Progenitor cell of endocrine pancreas (in vitro differentiated cells): ENCODE measurements around the gene LCE3C. TPM values are rescaled to one million over a fixed set of nuclear protein-coding genes. Genes with fewer than 3 reads are reported as not detected.

Source experiments
- DNase-seq: peaks from one replicate; pipeline ENCODE4 v3.0.0; 2021; ENCODE audit warnings: low spot score; ENCODE audit not compliant: unreplicated experiment
- H3K27ac Mint-ChIP-seq: 2 replicates; pipeline ENCODE4 v1.8.0; 2021; ENCODE audit warnings: mild to moderate bottlenecking, moderate library complexity, mixed read lengths
- H3K27me3 Mint-ChIP-seq: 2 replicates; pipeline ENCODE4 v1.8.0; 2021; ENCODE audit warnings: mixed read lengths
- H3K36me3 Mint-ChIP-seq: 2 replicates; pipeline ENCODE4 v1.8.0; 2022; ENCODE audit warnings: mixed read lengths; ENCODE audit not compliant: insufficient read depth
- H3K4me1 Mint-ChIP-seq: 2 replicates; pipeline ENCODE4 v1.8.0; 2021; ENCODE audit warnings: low read depth, mixed read lengths
- H3K4me3 Mint-ChIP-seq: 2 replicates; pipeline ENCODE4 v1.8.0; 2021; ENCODE audit warnings: low read depth, mild to moderate bottlenecking, moderate library complexity, mixed read lengths
- H3K9me3 Mint-ChIP-seq: 2 replicates; pipeline ENCODE4 v1.8.0; 2021; ENCODE audit warnings: low read depth, mixed read lengths
- total RNA-seq: library from RNA; stranded (reverse); gene quantifications from 2 replicates; pipeline ENCODE4 v1.2.1, GENCODE V29; 2021
- TF ChIP-seq, protein P1 (sequence below): fragments of 200-600 bp; sonication (generic); IDR thresholded peaks from one replicate; pipeline ENCODE4 v1.5.0; 2021; ENCODE audit warnings: antibody characterized with exemption, mild to moderate bottlenecking; ENCODE audit not compliant: unreplicated experiment

The LCE3C gene
- total RNA-seq, 1 donor from 2014 or later = not detected

DNA sequence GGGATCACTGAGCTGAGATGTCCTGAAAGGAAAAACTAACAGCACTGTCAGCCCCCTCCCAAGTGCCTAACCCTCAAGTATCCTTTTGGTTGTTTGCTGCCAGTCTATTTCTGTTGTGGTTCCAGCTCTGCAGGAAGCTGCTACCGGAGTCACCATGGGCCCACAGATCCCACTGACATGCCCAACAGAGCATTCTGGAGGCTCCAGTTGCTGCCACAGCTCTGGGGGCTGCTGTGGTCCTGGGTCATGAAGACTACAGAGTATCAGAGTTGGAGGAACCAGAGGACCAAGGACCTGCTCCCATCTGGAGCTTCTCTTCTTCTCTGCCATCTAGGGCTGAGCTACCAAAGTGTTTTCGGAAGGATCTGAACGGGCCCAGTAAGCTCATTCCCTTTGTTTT, 22.0 kb downstream of the LCE3C start:
- DNase-seq = no peak
- no peaks in the 10 kb centered on the region for H3K4me1 Mint-ChIP-seq
- H3K9me3 Mint-ChIP-seq = peaks cover 62% of the 10 kb centered on the region
- no peak overlapping the region for H3K4me3 Mint-ChIP-seq
- no peak overlapping the region for H3K27ac Mint-ChIP-seq
- TF ChIP-seq, protein P1, sequence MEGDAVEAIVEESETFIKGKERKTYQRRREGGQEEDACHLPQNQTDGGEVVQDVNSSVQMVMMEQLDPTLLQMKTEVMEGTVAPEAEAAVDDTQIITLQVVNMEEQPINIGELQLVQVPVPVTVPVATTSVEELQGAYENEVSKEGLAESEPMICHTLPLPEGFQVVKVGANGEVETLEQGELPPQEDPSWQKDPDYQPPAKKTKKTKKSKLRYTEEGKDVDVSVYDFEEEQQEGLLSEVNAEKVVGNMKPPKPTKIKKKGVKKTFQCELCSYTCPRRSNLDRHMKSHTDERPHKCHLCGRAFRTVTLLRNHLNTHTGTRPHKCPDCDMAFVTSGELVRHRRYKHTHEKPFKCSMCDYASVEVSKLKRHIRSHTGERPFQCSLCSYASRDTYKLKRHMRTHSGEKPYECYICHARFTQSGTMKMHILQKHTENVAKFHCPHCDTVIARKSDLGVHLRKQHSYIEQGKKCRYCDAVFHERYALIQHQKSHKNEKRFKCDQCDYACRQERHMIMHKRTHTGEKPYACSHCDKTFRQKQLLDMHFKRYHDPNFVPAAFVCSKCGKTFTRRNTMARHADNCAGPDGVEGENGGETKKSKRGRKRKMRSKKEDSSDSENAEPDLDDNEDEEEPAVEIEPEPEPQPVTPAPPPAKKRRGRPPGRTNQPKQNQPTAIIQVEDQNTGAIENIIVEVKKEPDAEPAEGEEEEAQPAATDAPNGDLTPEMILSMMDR = no peak
- peaks cover 7% of the 10 kb centered on the region for H3K36me3 Mint-ChIP-seq
- H3K27me3 Mint-ChIP-seq = no peaks in the 10 kb centered on the region

DNA sequence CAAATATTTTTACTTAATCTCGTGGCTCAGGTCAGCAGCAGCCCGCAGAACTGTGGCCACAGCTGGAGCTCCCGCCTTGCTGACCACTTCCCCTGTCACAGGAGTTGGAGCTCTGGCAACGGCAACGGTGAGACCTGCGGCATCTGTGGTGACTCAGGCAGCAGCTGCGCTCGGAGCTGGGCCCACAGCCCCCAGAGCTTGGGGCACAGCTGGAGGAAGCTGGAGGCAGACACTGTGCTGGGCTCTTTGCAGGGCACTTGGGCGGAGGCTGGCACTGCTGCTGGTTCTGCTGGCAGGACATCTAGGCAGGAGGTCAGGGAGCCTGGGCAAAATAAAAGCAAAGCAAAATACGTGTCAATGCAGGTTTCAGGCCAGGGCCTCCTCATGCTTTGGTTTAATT, 22.8 kb downstream of the LCE3C start, which contains the start of gene LCE3A:
LCE3A (minus strand) TSS at position 301 of the 400 bp plus-strand sequence; CDS start at position 301, 0 bp downstream.
- Mint-ChIP-seq H3K9me3 (peaks cover 65% of the 10 kb centered on the region), H3K27me3 (no peaks in the 10 kb centered on the region), H3K36me3 (peaks cover 7% of the 10 kb centered on the region), H3K27ac (no peak within 1 kb of the TSS), H3K4me3 (no peak within 1 kb of the TSS), H3K4me1 (no peaks in the 10 kb centered on the region)
- DNase-seq = no peak
- TF ChIP-seq, protein P1 = no peak

DNA sequence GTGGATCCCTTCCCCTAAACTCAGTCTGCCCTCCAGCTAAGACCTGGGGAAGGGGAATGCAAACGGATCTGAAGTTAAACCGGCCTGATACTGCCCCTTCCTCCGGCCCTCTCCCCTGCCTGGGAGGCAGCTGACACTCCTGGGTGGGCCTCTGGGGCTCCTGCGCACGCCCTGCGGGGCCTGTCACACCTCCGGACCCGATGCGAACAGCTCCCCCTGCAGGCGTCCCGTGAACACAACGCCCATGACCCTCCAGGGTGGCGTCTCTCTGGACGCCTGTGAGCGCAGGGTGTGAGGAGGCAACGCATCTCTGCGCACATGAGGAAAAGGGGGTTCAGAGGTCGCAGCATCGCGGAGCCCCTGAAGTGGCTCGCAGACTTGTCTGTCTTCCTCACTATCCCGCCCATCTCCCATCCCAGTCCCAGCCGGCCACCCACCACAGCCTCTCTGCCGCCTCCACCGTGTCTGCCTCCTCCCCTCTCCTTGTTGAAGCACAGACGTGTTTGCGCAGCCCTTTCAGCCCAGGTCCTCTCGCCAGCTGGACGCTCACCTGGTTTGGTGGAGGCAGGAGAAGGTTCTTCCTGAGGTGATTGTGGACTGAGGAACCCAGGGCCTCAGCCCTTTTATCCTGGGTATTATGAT, 23.3 kb downstream of the LCE3C start:
- TF ChIP-seq, protein P1 = no peak
- Mint-ChIP-seq H3K36me3 (peaks cover 7% of the 10 kb centered on the region), H3K9me3 (peaks cover 66% of the 10 kb centered on the region)

DNA sequence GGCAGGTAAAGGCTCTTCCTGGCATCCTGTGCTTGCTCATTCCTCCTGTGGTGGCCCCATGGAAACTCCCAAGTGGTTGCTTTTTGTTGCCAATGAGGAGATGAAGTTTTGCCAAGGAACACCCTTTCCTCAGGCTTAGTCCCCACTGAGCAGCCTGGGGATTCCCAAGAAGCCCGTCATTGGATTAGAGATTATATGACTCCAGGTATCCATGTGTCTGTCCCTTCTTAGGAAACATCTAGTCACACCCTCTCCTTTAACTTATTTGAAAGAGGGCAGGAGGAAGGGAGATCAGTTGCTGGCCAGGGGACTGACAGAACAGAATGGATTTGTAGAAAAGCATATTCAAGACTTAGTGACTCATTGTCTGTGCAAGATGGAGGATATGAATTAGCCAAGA, 26.7 kb downstream of the LCE3C start:
- H3K9me3 Mint-ChIP-seq = peaks cover 64% of the 10 kb centered on the region
- no peak overlapping the region for H3K4me3 Mint-ChIP-seq
- H3K36me3 Mint-ChIP-seq = peaks cover 8% of the 10 kb centered on the region
- DNase-seq = no peak
- no peak overlapping the region for H3K27ac Mint-ChIP-seq
- TF ChIP-seq, protein P1 = no peak
- no peaks in the 10 kb centered on the region for H3K4me1 Mint-ChIP-seq
- no peaks in the 10 kb centered on the region for H3K27me3 Mint-ChIP-seq

More for the DNA sequence above, 23.3 kb downstream of the LCE3C start:
- no peaks in the 10 kb centered on the region for H3K27me3 Mint-ChIP-seq
- H3K27ac Mint-ChIP-seq = no peak overlapping the region
- H3K4me1 Mint-ChIP-seq = no peaks in the 10 kb centered on the region
- H3K4me3 Mint-ChIP-seq = no peak overlapping the region
- DNase-seq = no peak

DNA sequence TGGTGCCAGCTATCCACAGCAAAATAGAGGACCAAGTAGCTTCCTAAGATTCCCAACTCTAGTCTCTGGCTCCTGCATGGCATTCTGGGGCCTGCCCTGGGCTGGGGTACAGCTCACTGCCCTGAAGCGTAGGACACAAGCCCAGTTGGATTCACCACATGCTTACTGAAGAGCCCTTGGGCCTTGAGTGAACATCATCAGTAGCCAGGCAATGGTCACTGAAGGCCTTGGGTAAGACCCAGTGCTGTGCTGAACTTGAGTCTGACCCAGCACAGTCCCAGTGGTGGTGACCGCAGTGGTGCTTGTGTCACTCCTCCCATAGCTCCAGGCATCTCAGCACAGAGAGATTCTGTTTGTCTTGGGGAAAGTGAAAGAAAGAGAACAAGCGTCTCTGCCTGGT, 30.6 kb downstream of the LCE3C start:
- no peak overlapping the region for H3K4me3 Mint-ChIP-seq
- no peaks in the 10 kb centered on the region for H3K27me3 Mint-ChIP-seq
- TF ChIP-seq, protein P1 = no peak
- H3K9me3 Mint-ChIP-seq = peaks cover 75% of the 10 kb centered on the region
- H3K36me3 Mint-ChIP-seq = peaks cover 5% of the 10 kb centered on the region
- DNase-seq = no peak
- no peaks in the 10 kb centered on the region for H3K4me1 Mint-ChIP-seq
- no peak overlapping the region for H3K27ac Mint-ChIP-seq
